Femur (tissue), 1 donor: ENCODE data around the gene ANKMY1.
A peak's percentile ranks its signal among the peaks of the same experiment; 100 is the strongest.

Source experiments
- DNase-seq: peaks from one replicate; pipeline ENCODE4 v3.0.0-alpha.2; 2017

The ANKMY1 gene

DNA sequence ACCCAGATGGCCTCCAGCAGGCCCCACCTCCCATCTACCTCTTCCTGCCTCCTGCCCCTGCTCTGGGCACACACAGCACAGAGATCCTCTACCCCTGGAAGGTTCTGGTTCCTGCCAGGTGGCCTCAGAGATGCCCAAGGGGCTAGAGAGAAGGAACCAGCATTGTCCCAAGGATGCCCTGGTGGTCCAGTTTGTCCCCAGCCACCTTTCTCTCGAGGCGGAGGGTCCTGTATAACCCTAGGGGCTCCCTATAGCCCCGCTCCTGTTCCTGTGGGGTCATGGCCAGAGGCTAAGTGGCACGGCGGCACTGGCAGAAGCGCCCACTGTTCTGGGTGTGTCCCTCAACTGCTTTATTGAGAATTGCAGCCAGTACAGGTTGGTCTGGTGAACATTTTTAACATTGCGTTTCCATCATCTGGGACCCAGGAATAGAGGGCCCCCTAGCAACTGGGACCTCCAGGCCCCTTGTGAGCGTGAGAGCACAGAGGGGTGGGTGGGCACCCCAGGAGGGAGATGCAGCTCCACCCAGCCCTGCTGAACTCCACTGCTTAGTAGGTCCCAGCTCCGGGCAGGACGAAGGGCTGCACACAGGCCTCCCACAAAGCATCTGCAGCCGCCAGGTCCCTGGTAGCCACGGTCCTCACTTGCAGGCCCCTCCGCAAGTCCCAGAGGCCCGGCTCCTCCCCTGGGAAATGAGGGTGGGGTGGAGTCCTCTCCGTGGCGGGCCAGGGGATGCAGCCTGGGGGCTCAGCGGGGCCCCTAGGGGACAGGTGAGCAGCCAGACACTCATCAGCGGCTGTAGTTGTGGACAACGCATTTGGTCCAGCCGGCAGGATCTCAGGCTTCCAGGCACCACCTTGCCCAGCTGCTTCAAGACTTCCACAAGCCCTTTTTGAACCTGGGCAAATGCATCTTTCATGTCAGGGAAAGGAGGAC is 89.2 kb downstream of the ANKMY1 start:
- peak; percentile 31 for DNase-seq

DNA sequence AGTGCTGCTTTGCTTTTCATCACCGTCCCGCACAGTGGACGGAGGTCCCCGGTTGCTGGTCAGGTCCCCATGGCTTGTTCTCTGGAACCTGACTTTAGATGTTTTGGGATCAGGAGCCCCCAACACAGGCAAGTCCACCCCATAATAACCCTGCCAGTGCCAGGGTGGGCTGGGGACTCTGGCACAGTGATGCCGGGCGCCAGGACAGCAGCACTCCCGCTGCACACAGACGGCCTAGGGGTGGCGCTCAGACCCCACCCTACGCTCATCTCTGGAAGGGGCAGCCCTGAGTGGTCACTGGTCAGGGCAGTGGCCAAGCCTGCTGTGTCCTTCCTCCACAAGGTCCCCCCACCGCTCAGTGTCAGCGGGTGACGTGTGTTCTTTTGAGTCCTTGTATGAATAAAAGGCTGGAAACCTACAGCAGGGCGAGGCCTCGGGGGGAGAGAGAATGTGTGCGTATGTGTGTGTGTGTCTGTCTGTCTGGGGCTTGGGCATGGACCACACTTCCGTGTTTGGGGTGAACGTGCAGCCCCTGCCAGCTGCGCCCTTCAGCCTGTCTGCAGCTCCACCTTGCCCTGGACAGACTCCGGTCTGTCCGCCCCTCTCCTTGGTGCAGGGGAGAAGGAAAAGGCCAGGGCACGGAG is 90.0 kb downstream of the ANKMY1 start:
- DNase-seq: peak; percentile 23

DNA sequence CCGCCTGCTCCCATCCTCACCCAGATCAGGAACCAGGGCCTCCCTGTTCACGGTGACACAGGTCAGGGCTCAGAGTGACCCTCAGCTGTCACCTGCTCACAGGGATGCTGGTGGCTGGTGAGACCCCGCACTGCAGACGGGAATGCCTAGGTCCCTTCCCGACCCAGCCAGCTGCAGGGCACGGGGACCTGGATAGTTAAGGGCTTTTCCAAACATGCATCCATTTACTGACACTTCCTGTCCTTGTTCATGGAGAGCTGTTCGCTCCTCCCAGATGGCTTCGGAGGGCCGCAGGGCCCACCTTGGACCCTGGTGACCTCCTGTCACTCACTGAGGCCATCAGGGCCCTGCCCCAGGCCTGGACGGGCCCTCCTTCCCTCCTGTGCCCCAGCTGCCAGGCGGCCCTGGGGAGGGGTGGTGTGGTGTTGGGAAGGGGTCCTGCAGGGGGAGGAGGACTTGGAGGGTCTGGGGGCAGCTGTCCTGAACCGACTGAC is 90.6 kb downstream of the ANKMY1 start:
- peak; percentile 19 for DNase-seq

DNA sequence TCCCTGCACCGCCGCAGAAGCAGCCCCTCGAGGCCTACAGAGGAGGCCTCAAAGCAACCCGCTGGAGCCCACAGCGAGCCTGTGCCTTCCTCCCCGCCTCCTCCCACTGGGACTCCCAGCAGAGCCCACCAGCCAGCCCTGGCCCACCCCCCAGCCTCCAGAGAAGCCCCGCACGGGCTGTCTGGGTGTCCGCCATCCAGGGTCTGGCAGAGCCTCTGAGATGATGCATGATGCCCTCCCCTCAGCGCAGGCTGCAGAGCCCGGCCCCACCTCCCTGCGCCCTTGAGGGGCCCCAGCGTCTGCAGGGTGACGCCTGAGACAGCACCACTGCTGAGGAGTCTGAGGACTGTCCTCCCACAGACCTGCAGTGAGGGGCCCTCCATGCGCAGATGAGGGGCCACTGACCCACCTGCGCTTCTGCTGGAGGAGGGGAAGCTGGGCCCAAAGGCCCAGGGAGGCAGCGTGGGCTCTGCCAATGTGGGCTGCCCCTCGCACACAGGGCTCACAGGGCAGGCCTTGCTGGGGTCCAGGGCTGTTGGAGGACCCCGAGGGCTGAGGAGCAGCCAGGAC is 91.1 kb downstream of the ANKMY1 start:
- DNase-seq: peak; percentile 17

DNA sequence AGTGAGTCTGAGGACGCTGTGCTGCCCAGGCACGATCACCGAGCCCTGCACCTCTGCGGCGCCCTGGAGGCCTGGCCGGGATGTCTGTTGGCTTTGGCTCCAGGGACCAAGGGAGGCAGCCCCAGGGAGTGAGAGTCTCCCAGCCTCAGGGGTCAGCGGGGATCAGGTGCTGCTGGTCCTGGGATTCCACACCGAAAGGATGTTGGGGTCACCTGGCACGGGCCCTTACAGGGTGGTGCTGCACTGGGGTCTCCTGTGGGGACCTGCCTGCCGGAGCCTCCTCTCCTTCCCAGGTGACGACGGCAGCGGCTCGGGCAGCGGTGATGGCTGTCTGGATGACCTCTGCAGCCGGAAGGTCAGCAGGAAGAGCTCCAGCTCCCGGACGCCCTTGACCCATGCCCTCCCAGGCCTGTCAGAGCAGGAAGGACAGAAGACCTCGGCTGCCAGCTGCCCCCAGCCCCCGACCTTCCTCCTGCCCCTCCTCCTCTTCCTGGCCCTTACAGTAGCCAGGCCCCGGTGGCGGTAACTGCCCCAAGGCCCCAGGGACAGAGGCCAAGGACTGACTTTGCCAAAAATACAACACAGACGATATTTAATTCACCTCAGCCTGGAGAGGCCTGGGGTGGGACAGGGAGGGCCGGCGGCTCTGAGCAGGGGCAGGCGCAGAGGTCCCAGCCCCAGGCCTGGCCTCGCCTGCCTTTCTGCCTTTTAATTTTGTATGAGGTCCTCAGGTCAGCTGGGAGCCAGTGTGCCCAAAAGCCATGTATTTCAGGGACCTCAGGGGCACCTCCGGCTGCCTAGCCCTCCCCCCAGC is 91.8 kb downstream of the ANKMY1 start:
- peak; percentile 22 for DNase-seq

DNA sequence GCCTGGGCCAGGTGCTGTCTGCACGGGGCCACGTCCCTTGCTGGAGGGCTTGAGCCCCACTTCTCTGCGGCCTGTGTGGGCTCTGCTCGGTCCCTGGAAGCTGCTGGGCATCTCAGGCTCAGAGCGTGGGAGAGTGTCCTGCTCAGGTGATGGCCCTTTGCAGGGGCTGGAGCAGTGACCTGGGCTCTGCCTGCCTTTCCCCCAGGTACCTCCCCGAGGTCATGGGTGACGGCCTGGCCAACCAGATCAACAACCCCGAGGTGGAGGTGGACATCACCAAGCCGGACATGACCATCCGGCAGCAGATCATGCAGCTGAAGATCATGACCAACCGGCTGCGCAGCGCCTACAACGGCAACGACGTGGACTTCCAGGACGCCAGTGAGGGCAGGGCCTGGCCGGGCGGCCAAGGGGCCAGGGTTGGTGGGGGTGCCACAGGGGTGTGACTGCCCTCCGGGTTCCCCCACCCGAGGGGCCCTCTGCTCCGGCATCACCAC is 92.5 kb downstream of the ANKMY1 start:
- DNase-seq: peak; percentile 13

DNA sequence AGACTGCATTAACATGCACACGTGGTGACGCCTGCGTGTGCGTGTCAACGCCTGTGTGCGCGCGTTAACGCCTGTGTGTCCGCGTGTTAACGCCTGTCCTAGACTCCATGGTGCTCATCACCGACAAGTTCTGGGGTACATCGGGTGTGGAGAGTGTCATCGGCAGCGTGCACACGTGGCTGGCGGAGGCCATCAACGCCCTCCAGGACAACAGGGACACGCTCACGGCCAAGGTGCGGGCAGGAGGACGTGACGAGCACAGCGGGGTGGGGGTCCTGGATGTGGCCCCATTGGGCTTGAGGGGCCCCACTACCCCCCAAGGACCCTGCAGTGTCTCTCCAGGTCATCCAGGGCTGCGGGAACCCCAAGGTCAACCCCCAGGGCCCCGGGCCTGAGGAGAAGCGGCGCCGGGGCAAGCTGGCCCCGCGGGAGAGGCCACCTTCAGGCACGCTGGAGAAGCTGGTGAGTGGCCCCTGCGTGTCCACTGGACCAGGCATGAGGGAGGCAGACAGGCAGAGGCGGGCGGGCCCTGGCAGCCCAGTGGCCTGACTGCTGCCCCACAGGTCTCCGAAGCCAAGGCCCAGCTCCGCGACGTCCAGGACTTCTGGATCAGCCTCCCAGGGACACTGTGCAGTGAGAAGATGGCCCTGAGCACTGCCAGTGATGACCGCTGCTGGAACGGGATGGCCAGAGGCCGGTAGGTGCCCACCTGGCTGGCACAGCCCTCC is 93.1 kb downstream of the ANKMY1 start:
- DNase-seq: peak; percentile 14

DNA sequence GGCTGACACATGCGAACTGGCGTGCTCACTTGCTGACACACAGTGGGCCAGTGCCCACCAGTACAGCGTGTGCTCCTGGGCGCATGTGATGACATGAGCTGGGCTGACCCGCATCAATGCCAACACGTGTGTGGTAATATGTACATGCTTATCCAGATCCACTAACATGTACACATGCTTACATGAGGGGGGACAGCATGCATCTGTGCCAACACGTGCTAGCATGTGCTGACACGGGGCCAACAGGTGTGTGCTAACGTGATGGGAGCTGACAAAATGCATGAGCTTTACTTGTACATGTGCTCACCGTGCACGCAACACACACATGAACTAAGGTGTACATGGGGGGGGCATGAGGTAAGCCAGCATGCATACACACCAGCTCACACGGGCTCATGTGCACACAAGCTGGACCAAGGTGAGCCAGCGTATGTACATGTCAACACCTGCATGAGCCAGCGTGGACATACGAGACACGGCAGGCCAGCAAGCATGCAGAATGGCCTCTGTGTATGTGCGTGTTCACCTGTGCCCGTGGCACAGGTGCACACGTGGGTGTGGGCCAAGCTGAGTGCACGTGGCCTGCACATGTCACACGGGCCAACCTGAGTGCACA is 93.8 kb downstream of the ANKMY1 start:
- DNase-seq: peak; percentile 19

DNA sequence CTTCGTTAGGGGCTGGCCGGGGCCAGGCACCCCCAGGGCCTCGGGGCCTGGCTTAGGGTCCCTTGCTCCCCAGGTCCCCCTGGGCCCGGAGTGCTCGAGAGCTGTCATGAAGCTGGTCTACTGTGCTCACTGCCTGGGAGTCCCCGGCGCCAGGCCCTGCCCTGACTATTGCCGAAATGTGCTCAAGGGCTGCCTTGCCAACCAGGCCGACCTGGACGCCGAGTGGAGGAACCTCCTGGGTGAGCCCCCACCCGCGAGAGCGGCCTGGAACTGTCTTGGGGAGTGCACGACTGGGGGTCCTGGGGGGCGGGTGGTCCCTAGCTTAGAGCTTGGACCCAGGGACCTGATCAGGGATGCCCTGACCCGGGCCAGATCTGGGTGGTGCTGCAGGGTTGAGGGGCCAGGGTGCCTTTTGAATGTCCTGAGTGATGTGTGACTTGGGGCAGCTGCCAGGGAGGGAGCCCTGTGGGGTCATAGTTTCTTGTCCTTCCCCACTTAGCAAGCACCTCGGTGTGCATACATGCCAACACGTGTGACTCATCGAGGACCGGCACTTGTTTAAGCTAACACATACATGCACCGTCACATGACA is 94.4 kb downstream of the ANKMY1 start:
- DNase-seq: peak; percentile 16

DNA sequence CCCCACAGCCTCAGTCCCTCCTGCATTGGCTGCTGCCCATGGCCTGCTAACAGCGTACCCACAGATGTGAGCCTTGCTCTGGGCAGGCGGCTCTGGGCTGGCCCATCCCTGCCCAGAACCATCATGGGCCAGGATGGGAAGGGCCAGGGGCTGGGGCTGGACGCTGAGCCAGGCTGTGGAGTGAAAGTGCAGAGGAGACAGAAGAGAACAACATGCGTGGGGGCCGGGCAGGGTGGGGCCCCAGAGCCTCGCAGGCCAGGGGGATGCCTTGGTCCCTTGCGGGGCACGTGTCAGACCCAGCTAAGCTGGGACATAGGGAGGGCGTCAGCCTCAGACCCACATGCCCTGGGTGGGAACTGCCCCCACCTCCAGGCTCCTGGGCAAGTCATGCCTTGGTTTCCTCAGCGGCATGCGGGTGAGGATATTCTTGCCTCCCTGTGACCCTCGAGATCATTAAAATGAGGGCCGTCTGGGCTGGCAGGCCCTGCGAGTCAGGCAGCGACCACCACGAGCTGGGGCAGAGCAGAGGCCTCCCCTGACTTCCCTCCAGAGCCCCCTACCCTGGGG is 95.0 kb downstream of the ANKMY1 start:
- peak; percentile 13 for DNase-seq

DNA sequence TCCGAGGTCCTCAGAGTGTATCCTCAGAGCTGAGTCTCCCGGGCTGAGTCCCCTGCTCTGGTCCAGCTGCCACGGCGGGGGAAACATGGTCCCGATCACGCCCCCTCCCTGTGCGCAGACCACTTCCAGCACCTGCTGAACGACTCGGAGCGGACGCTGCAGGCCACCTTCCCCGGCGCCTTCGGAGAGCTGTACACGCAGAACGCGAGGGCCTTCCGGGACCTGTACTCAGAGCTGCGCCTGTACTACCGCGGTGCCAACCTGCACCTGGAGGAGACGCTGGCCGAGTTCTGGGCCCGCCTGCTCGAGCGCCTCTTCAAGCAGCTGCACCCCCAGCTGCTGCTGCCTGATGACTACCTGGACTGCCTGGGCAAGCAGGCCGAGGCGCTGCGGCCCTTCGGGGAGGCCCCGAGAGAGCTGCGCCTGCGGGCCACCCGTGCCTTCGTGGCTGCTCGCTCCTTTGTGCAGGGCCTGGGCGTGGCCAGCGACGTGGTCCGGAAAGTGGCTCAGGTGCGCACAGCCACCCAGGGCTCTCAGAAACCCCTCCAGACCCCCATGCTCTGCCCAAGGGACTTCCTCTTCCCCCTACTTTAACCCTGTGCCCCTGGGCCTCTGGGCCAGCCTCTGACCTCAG is 95.6 kb downstream of the ANKMY1 start:
- peak; percentile 16 for DNase-seq

DNA sequence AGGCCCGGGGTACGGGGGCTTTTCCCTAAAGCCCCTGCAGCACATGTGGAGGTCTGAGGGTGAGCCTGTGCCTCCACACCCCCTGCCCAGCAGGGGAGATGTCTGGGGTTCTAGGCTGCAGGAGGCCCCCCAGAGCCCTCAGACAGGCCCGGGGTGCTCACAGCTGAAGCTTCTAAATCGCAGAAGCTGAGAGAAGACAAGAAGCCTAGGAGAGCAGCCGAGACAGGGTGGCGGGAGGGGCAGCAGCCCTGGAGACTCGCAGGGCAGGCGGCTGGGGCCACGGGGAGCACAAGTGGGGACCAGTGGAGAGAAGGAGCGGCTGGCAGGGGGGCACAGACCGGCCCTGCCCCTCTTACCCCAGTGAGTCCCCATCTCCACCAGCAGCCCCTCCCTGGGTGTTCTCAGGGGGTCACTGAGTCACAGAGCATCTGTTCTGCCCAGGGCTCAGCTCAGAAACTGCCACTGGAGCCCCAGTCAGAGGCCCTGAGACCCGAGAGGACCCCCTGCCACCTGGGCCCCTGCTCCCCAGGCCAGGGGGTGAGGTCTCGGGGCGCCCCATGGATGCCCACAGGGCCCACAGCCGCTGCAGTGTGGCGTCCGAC is 96.2 kb downstream of the ANKMY1 start:
- DNase-seq: peak; percentile 12

DNA sequence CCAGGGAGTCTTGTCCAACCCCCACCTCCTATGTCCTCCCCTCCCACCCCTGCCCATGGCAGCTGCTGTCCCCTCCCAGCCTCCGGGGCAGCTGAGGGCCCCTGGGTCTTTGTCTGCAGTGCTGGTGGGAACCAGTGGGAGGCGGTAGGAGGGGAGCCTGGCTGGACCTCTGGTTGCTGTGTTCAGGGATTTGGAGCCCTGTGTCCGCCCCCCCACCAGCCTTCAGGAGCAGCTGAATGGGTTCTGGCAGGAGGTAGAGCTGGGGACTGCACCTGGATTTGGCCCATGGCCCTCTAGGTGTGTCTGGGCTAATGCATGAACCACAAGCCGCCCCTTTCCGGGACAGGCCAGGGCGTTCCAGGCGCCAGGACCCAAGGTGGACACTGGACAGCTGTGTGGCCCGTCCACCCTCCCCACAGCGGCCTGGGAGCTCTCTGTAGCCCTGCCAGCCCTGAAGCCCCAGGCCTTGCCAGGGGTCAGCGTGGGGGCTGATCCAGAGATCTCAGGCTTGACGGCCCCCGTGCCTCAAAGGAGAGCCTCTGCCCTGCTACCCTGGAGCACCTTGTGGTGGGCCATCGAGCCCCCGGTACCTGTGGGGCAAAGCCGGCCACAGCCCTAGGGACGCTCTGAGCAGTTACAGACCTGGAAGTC is 96.9 kb downstream of the ANKMY1 start:
- peak; percentile 22 for DNase-seq

DNA sequence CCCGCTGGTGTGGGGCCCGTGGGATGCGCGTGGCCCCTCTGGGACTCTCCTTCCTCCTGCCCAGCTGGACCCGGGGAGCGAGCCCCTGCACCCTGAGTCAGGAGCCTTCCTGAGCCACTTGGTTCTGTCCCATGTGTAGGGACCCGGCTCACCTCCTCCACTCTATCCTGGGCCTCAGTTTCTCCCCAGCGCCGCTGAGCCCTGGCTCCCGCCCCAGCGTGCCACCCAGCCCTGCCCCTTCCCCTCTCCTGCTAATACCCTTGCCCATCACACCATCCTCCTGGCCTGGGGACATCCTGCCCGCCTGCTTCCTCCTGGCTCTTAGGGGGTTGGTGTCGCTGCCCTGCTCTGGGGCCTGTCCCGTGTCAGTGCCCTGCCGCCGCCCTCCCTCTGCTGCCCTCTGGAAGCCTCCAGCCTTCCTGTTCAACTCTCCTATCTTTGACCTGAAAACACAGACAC is 97.5 kb downstream of the ANKMY1 start:
- DNase-seq: peak; percentile 16

DNA sequence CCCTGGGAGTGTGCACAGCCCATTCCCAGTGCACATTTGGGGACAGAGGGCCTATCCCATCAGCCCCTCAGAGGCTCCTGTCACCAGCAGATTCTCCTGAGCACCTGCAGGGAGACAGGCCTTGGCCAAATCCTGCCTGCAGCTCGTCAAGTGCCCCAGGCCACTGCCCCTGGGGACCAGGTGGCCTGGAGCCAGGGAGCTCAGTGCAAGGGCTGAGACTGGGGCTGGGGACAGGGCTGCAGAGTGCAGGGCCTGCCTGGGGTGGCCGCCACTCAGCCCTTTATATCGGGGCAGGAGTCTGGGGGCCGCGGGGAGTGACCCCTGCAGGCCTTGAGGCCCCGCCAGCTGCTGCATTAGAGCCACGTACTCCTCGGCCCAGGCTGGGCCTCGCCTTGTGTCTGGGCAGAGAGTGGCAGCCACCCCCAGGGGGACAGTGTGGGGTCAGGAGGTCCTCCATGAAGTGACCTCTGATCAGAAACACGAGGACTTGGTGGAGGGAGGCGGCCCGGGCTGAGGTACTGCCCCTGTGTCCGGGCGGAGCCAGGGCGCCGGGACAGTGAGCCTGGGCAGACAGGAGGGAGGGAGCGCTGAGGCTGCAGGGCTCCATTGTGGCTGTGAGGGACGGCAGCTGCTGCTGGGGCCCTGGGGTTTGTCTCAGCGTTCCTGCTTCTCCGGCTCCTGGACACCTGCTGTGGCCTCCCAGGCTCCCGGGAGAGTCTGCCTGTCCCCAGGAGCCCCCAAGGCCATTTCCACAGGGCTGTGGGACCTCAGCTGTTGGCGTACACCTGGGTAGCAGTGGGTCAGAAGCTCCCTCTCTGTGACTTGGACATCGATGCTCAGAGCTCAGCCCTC is 98.2 kb downstream of the ANKMY1 start:
- peak; percentile 73 for DNase-seq

DNA sequence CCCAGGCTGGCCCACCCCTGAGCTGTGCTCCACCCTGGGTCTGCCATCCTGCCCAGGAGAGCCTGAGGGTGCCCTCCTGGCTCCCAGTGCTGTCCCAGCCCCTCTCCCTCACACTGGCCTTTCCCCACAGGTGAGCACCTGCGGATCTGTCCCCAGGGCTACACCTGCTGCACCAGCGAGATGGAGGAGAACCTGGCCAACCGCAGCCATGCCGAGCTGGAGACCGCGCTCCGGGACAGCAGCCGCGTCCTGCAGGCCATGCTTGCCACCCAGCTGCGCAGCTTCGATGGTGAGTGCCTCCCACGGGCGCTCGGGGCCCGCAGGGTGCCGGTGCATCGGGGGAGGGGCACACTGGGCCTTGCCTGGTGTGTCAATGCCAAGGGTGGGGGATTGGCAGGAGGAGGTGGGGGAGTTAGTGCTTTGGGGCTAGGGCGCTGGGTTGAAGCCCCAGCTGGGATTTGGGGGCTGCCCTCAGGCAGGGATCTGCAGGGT is 98.8 kb downstream of the ANKMY1 start:
- no peak for DNase-seq

DNA sequence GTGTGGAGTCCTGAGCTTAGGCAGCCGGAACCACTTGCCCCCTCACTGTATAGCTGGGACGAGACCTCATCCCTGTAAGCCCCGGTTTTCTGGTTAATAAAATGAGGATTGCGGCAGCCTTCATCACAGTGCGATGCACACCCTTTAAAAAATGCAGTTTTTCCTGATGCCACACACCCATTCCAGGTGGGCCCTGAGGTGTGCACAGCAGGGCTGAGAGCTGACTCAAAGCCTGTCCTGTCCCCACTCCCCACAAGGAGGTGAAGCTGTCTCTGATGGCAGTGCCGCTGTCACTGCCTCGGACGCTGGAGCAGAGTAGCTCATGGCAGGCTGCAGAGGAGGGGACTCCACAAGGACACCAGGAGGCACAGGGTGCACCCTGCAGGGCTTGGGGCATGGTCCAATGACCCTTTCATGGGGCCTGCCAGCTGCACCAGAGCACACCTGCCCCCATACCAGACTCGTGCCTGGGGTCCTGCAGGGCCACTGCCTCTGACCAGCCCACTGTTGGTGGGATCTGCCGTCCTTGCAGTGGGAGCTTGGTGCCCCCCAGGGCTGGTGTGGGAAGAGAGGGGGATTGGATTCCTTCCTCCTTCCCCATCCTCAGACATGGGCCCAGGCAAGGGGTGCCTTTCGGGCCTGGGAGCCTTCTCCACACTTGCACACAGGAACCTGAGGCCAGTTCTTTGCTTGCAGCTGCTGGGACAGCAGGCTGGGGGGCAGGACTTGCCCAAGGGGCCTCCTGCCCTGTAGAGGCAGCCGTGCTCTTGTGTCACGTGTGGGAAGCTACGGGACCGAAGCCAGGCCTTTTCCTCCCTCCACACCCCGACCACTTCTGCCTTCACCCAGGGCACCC is 99.5 kb downstream of the ANKMY1 start:
- DNase-seq: peak; percentile 22
